ENCODE results near the gene GABPB1.

GRCh38 chr15:50234764-50235163 is 120.2 kb downstream of the GABPB1 start:
- TF ChIP-seq, protein P1, sequence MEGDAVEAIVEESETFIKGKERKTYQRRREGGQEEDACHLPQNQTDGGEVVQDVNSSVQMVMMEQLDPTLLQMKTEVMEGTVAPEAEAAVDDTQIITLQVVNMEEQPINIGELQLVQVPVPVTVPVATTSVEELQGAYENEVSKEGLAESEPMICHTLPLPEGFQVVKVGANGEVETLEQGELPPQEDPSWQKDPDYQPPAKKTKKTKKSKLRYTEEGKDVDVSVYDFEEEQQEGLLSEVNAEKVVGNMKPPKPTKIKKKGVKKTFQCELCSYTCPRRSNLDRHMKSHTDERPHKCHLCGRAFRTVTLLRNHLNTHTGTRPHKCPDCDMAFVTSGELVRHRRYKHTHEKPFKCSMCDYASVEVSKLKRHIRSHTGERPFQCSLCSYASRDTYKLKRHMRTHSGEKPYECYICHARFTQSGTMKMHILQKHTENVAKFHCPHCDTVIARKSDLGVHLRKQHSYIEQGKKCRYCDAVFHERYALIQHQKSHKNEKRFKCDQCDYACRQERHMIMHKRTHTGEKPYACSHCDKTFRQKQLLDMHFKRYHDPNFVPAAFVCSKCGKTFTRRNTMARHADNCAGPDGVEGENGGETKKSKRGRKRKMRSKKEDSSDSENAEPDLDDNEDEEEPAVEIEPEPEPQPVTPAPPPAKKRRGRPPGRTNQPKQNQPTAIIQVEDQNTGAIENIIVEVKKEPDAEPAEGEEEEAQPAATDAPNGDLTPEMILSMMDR (IDR thresholded peaks at IDR 0.05) = no peak
- TF ChIP-seq EZH2 (IDR thresholded peaks at IDR 0.05) (no peak), EZH2phosphoT487 (IDR thresholded peaks at IDR 0.05) (no peak)
